Liver (tissue), 9 donors: ENCODE measurements around the gene OSBPL10. TPM values are rescaled to one million over a fixed set of nuclear protein-coding genes. Genes with fewer than 3 reads are reported as not detected.

Experiments used
- DNase-seq: peaks from one replicate; pipeline ENCODE4 v3.0.0-alpha.2; 2017; ENCODE audit warnings: low spot score
- H3K27ac ChIP-seq, 2 donors: one replicate each; pipeline ENCODE4 v1.7.0; 2013; ENCODE audit warnings: inconsistent platforms in 2 of 2, low read length in 2 of 2, control low read depth in 1 of 2, low read depth in 1 of 2, mild to moderate bottlenecking in 1 of 2
- H3K27me3 ChIP-seq, 4 donors: one replicate each; pipeline versions ENCODE4 v1.6.1 to v1.7.0; 2013; ENCODE audit warnings: low read length in 3 of 4, inconsistent platforms in 1 of 4, mild to moderate bottlenecking in 1 of 4, moderate library complexity in 1 of 4; ENCODE audit not compliant: control insufficient read depth in 4 of 4, insufficient read depth in 4 of 4
- H3K36me3 ChIP-seq, 4 donors: one replicate each; pipeline versions ENCODE4 v1.6.1 to v1.7.0; 2013; ENCODE audit warnings: low read length in 3 of 4, mild to moderate bottlenecking in 3 of 4, low read depth in 1 of 4, moderate library complexity in 1 of 4; ENCODE audit not compliant: control insufficient read depth in 4 of 4, insufficient read depth in 3 of 4
- H3K4me1 ChIP-seq, 4 donors: one replicate each; pipeline versions ENCODE4 v1.6.1 to v1.7.0; 2013; ENCODE audit warnings: low read length in 3 of 4, mild to moderate bottlenecking in 3 of 4, moderate library complexity in 1 of 4; ENCODE audit not compliant: control insufficient read depth in 4 of 4, insufficient read depth in 4 of 4
- H3K4me3 ChIP-seq, 3 donors: one replicate each; pipeline versions ENCODE4 v1.6.1 to v1.7.0; 2013; ENCODE audit warnings: low read length in 3 of 3, control low read depth in 1 of 3, low read depth in 1 of 3, mild to moderate bottlenecking in 1 of 3
- H3K9ac ChIP-seq, 2 donors: one replicate each; pipeline ENCODE4 v1.7.0; 2013; ENCODE audit warnings: low read length in 2 of 2, mild to moderate bottlenecking in 2 of 2, moderate library complexity in 2 of 2, control low read depth in 1 of 2, low read depth in 1 of 2
- H3K9me3 ChIP-seq, 4 donors: one replicate each; pipeline versions ENCODE4 v1.6.1 to v1.7.0; 2013; ENCODE audit warnings: low read length in 3 of 4; ENCODE audit not compliant: control insufficient read depth in 4 of 4
- ATF3 ChIP-seq: IDR thresholded peaks from 2 replicates; pipeline ENCODE4 v1.6.1; 2016; ENCODE audit warnings: antibody characterized with exemption
- CTCF ChIP-seq: fragments of 150-350 bp; IDR thresholded peaks from 2 replicates; pipeline ENCODE4 v1.5.1; 2017; ENCODE audit warnings: improper control_type of control experiment, low read depth, low read length; ENCODE audit not compliant: missing input control
- EGR1 ChIP-seq, 2 donors: IDR thresholded peaks; 2 replicates each; pipeline ENCODE4 v1.6.1; 2016 to 2018; ENCODE audit warnings: antibody characterized with exemption in 2 of 2, low read depth in 2 of 2
- FOXA2 ChIP-seq: IDR thresholded peaks from 2 replicates; pipeline ENCODE4 v1.6.1; 2016; ENCODE audit warnings: antibody characterized with exemption
- HNF4A ChIP-seq, 2 donors: conservative IDR thresholded peaks; 2 replicates each; pipeline ENCODE4 v1.6.1; 2016; ENCODE audit warnings: antibody characterized with exemption in 2 of 2, mild to moderate bottlenecking in 2 of 2
- HNF4G ChIP-seq: IDR thresholded peaks from 2 replicates; pipeline ENCODE4 v1.6.1; 2016; ENCODE audit warnings: antibody characterized with exemption
- JUND ChIP-seq, 2 donors: IDR thresholded peaks; 2 replicates each; pipeline ENCODE4 v1.6.1; 2016; ENCODE audit warnings: antibody characterized with exemption in 2 of 2
- MAX ChIP-seq: IDR thresholded peaks from 2 replicates; pipeline ENCODE4 v1.6.1; 2016; ENCODE audit warnings: antibody characterized with exemption
- NR2F2 ChIP-seq: IDR thresholded peaks from 2 replicates; pipeline ENCODE4 v1.6.1; 2016; ENCODE audit warnings: antibody characterized with exemption
- RAD21 ChIP-seq, 2 donors: IDR thresholded peaks; 2 replicates each; pipeline ENCODE4 v1.6.1; 2016; ENCODE audit warnings: antibody characterized with exemption in 2 of 2, mild to moderate bottlenecking in 2 of 2
- RXRA ChIP-seq, 2 donors: IDR thresholded peaks; 2 replicates each; pipeline ENCODE4 v1.6.1; 2017 to 2018; ENCODE audit warnings: antibody characterized with exemption in 2 of 2, mild to moderate bottlenecking in 1 of 2
- SP1 ChIP-seq: IDR thresholded peaks from 2 replicates; pipeline ENCODE4 v1.6.1; 2018; ENCODE audit warnings: antibody characterized with exemption, mild to moderate bottlenecking
- TAF1 ChIP-seq: conservative IDR thresholded peaks from 2 replicates; pipeline ENCODE4 v1.6.1; 2016; ENCODE audit warnings: antibody characterized with exemption, mild to moderate bottlenecking
- YY1 ChIP-seq: IDR thresholded peaks from 2 replicates; pipeline ENCODE4 v1.6.1; 2016; ENCODE audit warnings: antibody characterized with exemption, mild to moderate bottlenecking
- ZBTB33 ChIP-seq: IDR thresholded peaks from 2 replicates; pipeline ENCODE4 v1.6.1; 2016; ENCODE audit warnings: antibody characterized with exemption
- WGBS: extraction: QIAGEN DNeasy Blood & Tissue Kit; methylation state at CpG from one replicate; pipeline ENCODE4 v1.1.7; 2013; 5-methylcytosine and 5-hydroxymethylcytosine counted together
- polyA plus RNA-seq, 2 donors: library from polyadenylated mRNA; stranded (reverse) in 1 of 2; unstranded in 1 of 2; fragments of 200-250 nt in 1 of 2; fragments of >200 nt in 1 of 2; fragmentation: Nextera tagmentation in 1 of 2; extraction: Ambion mirVana in 1 of 2; gene quantifications; one replicate each; pipeline versions ENCODE4 v1.2.1 to v1.2.3, GENCODE V29; 2013 to 2015
- total RNA-seq, 2 donors: library from RNA; depleted of rRNA; stranded (reverse); fragments of >200 nt; gene quantifications; one replicate each; pipeline ENCODE4 v1.2.3, GENCODE V29; 2014
- donor health status: healthy.
- donor health status: healthy.
- donor health status: healthy.
- donor health status: healthy.
- donor health status: healthy.

The OSBPL10 gene
- total and polyA plus RNA-seq, 4 donors = 0.75 to 4.0 (median 1.7) TPM

GRCh38 chr3:31770822-31771326 lies 210.2 kb downstream of the OSBPL10 start:
- H3K4me1 ChIP-seq = no peaks in the 10 kb centered on the region
- TF ChIP-seq HNF4G (no peak), JUND (IDR thresholded peaks at IDR 0.05) (no peak), ATF3 (no peak), RAD21 (IDR thresholded peaks at IDR 0.05) (no peak)
- 83% methylated on average over 5 of the region's 5 CpGs for WGBS

GRCh38 chr3:31768479-31769125 lies 212.5 kb downstream of the OSBPL10 start:
- no peak overlapping the region for H3K9ac ChIP-seq
- H3K4me3 ChIP-seq = no peak overlapping the region
- WGBS = 35% methylated on average over 6 of the region's 6 CpGs
- H3K9me3 ChIP-seq = no peaks in the 10 kb centered on the region
- H3K36me3 ChIP-seq = no peaks in the 10 kb centered on the region
- no peak overlapping the region for H3K27ac ChIP-seq
- DNase-seq = peak; percentile 53
- H3K27me3 ChIP-seq = no peaks in the 10 kb centered on the region
- H3K4me1 ChIP-seq = no peaks in the 10 kb centered on the region
- TF ChIP-seq RAD21 (IDR thresholded peaks at IDR 0.05) (peak; percentile 92 to 93), ATF3 (no peak), JUND (IDR thresholded peaks at IDR 0.05) (no peak), CTCF (peak; percentile 66), RXRA (IDR thresholded peaks at IDR 0.05) (no peak), MAX (no peak)

More at GRCh38 chr3:31770822-31771326, 210.2 kb downstream of the OSBPL10 start:
- H3K9me3 ChIP-seq = no peaks in the 10 kb centered on the region
- no peaks in the 10 kb centered on the region for H3K36me3 ChIP-seq
- no peak overlapping the region for H3K27ac ChIP-seq
- H3K4me3 ChIP-seq = no peak overlapping the region
- DNase-seq = no peak
- H3K27me3 ChIP-seq = peaks cover 0 to 3% (median 0%) of the 10 kb centered on the region in 4 donors
- no peak overlapping the region for H3K9ac ChIP-seq

GRCh38 chr3:31767920-31768319 lies 213.1 kb downstream of the OSBPL10 start:
- Histone ChIP-seq H3K27me3 (no peaks in the 10 kb centered on the region), H3K27ac (no peak overlapping the region), H3K9ac (no peak overlapping the region), H3K9me3 (no peaks in the 10 kb centered on the region), H3K4me1 (no peaks in the 10 kb centered on the region), H3K36me3 (no peaks in the 10 kb centered on the region), H3K4me3 (no peak overlapping the region)
- DNase-seq = no peak
- 89% methylated on average over 8 of the region's 8 CpGs for WGBS
- no peak for TF ChIP-seq JUND (IDR thresholded peaks at IDR 0.05)
- TF ChIP-seq SP1 = no peak
- TF ChIP-seq TAF1 = no peak
- no peak for TF ChIP-seq HNF4A (conservative IDR thresholded peaks at IDR 0.05)
- no peak for TF ChIP-seq FOXA2
- no peak for TF ChIP-seq EGR1 (IDR thresholded peaks at IDR 0.05; ENCODE audit: low read depth in 2 of 2)
- TF ChIP-seq YY1 = no peak
- TF ChIP-seq RAD21 (IDR thresholded peaks at IDR 0.05) = no peak
- no peak for TF ChIP-seq RXRA (IDR thresholded peaks at IDR 0.05)
- TF ChIP-seq MAX = no peak
- no peak for TF ChIP-seq ZBTB33
- TF ChIP-seq NR2F2 = no peak
- no peak for TF ChIP-seq CTCF
